ENCODE data around the gene MACF1.
A peak's percentile ranks its signal among the peaks of the same experiment; 100 is the strongest.
"Not testable (repeated sequence)": the region's sequence is repeated elsewhere in the genome, so short reads cannot be mapped to it uniquely, and the experiment has no call there.

Gene MACF1

DNA sequence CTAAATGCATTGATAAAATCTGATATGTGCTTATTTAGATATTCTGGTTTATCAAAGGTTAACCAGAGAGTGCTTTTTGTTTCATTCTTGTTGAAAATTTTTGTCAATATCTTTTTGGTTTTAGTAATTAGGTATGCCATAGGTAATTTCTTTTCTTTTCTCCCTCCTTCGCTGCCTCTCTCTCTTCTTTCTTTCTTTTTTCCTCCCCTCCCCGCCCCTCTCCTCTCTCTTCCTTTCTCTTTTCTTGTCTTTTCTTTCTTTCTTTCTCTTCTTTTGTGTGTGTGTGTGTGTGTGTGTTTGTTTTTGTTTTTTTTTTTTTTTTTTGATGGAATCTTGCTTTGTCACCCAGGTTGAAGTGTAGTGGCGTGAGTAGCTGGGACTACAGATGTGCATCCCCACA lies 14.4 kb upstream of the MACF1 start:
- peak overlapping the region; percentile 62 for H3K27ac Mint-ChIP-seq
- peak overlapping the region; percentile 14 for H3K4me3 Mint-ChIP-seq
- ATAC-seq (no peak), DNase-seq (no peak)
- no peaks in the 10 kb centered on the region for H3K36me3 Mint-ChIP-seq (ENCODE audit: low read depth)
- H3K9me3 Mint-ChIP-seq, result no peaks in the 10 kb centered on the region
- peaks cover 88% of the 10 kb centered on the region for H3K4me1 Mint-ChIP-seq
- H3K27me3 Mint-ChIP-seq, result no peaks in the 10 kb centered on the region

DNA sequence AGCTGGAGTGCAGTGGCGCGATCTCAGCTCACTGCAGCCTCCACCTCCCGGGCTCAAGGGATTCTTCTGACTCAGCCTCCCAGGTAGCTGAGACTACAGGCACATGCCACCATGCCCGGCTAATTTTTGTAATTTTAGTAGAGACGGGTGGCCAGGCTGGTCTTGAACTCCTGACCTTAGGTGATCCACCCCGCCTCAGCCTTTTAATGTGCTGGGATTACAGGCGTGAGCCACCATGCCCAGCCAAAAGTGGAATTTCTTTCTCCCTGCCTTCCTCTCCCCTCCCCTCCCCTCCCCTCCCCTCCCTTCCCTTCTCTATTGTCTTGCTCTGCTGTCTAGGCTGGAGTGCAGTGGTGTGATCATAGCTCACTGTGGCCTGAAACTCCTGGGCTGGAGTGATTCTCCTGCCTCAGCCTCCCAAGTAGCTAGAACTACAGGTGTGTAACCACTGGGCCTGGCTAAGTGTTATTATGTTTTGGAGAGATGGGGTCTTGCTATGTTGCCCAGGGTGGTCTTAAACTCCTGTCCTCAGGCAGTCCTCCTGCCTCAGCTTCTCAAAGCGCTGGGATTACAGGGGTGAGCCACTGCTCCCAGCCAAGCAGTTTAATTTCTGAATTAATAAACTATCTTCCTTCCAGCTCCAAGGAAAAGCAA lies 10.0 kb upstream of the MACF1 start:
- no peak for DNase-seq
- peaks cover 85% of the 10 kb centered on the region for H3K4me1 Mint-ChIP-seq
- peak overlapping the region; percentile 97 for H3K27ac Mint-ChIP-seq
- no peak overlapping the region for H3K4me3 Mint-ChIP-seq
- no peaks in the 10 kb centered on the region for H3K36me3 Mint-ChIP-seq (ENCODE audit: low read depth)
- no peaks in the 10 kb centered on the region for H3K27me3 Mint-ChIP-seq
- H3K9me3 Mint-ChIP-seq, result no peaks in the 10 kb centered on the region
- ATAC-seq, result no peak

DNA sequence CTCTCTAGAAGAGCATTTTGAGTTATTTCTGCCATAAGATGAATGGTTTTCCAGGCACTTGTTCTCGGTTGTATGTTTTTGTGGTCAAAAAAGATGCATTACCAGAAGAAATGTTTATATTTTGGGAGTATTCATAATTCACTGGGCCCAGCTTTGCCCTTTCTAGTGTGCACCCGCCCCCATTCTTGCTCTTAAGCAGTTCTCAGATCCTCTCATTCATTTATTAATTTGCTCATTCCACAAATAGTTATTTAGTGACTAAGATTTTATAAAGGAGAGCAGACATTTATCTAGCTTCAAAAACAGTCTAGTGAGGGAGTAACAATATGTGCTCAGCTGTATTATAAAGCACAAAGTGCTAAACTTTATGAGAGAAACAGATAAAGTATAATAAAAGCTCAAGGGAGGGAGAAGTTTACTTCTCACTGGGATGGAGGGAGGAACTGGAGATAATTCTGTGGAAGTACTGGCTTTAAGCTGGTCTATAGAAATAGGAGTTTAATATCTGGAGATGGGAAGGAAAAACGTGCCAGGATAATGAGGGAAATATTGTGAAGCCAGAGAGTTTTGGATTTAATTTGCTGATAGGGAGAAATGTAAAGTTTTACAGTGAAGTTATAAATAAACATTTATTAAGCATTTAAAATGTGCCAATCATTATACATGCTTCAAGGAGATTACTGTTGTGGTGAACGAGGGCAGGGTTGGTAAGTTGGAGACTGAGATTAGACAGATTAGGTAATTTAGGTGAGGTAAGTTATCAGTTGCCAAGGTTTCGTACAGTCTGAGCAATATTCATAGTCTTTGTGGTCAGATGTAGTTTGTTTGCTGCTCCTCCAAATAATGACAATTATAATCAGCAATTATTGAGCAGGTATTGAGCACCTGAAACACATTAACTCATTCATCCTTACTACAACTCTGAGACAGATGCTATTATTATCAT lies 9.1 kb upstream of the MACF1 start:
- Mint-ChIP-seq H3K4me3 (peak overlapping the region; percentile 15), H3K4me1 (peaks cover 83% of the 10 kb centered on the region), H3K27me3 (no peaks in the 10 kb centered on the region), H3K9me3 (no peaks in the 10 kb centered on the region), H3K36me3 (ENCODE audit: low read depth) (no peaks in the 10 kb centered on the region), H3K27ac (peak overlapping the region; percentile 97)
- ATAC-seq (no peak), DNase-seq (no peak)

DNA sequence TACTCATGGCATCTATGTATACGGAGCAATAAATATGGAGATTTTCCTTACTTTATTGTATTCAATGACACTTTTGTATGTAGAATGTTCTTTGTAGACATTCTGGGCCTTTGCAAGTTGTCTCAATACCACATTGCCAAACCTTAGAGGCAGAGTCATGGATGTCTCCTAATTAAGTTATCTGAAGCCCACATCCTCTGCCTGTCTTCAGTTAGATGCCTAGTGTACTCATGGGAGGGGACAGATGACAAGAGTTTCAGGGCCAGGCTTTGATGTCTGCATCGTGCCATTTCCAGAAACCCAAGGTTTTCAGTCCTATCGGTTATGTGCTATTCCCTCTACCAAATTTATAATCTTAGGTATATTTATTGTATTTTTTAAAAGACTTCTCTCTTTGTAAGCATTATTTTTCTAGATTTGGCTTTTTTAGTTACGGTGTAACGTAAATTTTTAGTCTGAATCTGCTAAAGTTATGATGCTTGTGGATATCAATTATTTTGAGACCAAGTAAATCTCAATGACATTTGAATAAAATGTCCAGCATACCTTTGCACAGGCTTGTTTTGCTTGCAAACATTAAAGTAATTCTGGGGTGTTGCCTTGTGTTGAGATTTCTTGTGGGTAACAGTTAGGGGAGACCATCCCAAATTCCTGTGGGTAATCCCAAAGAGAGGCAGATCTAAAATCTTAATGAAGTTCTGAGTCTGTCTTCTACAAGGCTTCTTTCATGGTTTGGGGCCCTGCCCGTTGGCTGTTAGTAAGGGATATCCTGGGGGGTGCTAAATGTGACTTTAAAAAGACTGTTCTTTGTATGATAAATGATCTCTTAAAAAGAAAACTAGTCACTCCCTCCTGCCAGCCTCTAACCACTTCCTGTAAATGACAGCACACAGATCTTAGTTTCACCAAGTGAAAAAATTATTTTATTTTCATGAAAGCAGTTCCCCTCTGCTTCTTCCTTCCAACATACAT lies 8.0 kb upstream of the MACF1 start:
- peaks cover 77% of the 10 kb centered on the region for H3K4me1 Mint-ChIP-seq
- H3K27me3 Mint-ChIP-seq, result no peaks in the 10 kb centered on the region
- peak overlapping the region; percentile 72 for H3K4me3 Mint-ChIP-seq
- H3K36me3 Mint-ChIP-seq (ENCODE audit: low read depth), result no peaks in the 10 kb centered on the region
- no peaks in the 10 kb centered on the region for H3K9me3 Mint-ChIP-seq
- ATAC-seq (peak; percentile 44), DNase-seq (peak; percentile 44)
- H3K27ac Mint-ChIP-seq, result peak overlapping the region; percentile 97

DNA sequence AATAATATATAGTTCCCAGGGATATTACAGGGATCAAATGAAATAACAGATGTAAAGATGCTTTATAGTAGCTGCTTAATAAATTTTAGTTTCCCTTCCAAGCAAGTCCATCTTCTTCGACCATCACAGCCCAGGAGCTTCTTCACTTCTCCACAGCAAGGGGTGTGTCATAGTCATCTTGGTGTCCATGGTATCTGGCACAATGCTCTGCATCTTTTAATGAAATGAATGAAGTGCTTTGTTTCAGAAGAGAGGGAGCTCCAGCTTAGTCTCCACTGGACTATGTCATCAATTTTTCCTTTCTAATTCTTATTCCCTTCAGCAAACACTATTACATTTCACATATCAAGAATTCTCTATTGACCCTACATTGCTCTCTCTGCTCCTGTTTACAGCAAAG lies 4.9 kb upstream of the MACF1 start:
- Mint-ChIP-seq H3K9me3 (no peaks in the 10 kb centered on the region), H3K27me3 (no peaks in the 10 kb centered on the region), H3K4me3 (no peak overlapping the region), H3K36me3 (ENCODE audit: low read depth) (no peaks in the 10 kb centered on the region), H3K4me1 (peaks cover 65% of the 10 kb centered on the region), H3K27ac (peak overlapping the region; percentile 36)
- ATAC-seq (no peak), DNase-seq (no peak)

DNA sequence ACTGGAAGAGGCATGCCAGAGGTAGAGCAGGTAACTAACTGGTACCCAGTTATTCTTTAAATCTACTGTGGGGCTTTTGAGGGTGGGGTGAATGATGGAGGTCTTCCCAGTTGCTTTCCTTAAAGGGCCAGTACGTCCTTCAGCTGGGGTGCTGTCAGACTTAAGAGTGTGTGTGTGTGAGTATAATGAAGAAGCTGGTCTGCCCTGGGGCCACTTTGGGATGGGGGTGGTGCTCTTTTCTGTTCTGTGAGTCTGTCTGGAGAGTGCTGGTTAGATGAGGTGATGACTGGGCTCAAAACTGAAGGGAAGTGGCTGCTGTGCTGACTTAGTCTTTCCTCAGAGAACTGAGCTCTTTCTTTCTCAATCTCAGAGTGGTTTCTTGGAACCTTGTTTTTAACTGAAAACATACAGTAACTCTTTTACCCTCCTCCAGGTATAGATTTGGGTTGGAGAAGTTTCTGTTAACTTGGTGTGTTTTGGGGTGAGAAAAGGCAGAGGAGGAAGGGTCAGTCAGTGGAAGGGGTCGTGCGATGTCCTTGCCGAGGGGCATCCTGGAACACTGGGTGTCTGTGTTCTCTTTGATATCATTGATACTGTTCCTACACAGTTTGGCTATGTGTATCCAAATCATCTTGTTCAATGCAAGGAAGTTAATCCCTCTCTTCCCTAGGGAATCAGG lies 746 bp downstream of the MACF1 start:
- ATAC-seq (peak; percentile 97), DNase-seq (peak; percentile 64)
- H3K4me1 Mint-ChIP-seq, result peaks cover 56% of the 10 kb centered on the region
- H3K27me3 Mint-ChIP-seq, result no peaks in the 10 kb centered on the region
- H3K27ac Mint-ChIP-seq, result peak overlapping the region; percentile 95
- peak overlapping the region; percentile 89 for H3K4me3 Mint-ChIP-seq
- H3K36me3 Mint-ChIP-seq (ENCODE audit: low read depth), result peaks cover 7% of the 10 kb centered on the region
- no peaks in the 10 kb centered on the region for H3K9me3 Mint-ChIP-seq

DNA sequence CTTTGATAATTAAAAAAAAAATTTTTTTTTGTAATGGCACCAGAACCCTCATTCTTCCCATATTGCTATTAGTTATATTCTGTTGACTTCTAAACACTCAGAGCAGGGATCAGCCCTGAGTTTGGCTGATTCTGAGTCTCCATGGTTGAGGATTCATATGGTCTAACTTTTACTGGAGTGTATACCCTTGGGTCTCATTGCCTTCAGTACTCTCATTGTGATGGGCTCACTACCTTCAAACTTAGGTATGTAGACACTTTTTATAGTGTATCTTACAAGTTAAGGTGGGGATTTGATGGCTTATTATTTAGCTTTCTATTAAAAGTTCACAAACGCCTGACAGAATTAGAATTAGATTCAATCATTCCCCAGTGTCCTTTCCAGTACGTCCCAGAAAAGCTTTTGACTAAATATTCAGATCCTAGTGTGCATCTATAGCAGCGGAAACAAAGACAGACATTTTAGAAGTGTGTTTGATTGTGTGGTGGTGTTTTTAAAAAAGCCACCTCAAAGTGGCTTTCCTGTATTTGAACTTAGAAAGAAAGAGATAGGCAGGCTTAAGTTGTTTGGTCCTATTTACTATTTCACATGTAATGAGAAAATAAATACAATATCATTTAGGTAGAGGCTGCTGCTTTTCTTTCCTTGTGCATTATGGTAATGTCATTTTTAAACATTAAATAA lies 1.4 kb downstream of the MACF1 start:
- Mint-ChIP-seq H3K9me3 (no peaks in the 10 kb centered on the region), H3K4me3 (peak overlapping the region; percentile 89), H3K27ac (peak overlapping the region; percentile 95), H3K36me3 (ENCODE audit: low read depth) (peaks cover 11% of the 10 kb centered on the region), H3K4me1 (peaks cover 58% of the 10 kb centered on the region), H3K27me3 (no peaks in the 10 kb centered on the region)
- DNase-seq (no peak), ATAC-seq (no peak)

DNA sequence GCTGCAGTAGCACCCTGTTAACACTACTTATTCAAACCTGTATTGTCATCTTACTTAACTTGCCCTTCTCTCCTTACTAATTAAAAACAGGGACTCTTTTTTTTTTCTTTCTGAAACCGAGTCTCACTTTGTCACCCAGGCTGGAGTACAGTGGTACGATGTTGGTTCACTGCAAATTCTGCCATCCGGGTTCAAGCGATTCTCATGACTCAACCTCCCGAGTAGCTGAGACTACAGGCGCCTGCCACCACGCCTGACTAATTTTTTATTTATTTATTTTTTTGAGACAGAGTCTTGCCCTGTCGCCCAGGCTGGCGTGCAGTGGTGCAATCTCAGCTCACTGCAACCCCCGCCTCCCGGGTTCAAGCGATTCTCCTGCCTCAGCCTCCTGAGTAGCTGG lies 3.9 kb downstream of the MACF1 start:
- not testable (repeated sequence) for DNase-seq, ATAC-seq, H3K9me3 Mint-ChIP-seq, H3K27me3 Mint-ChIP-seq, H3K4me3 Mint-ChIP-seq
- H3K36me3 Mint-ChIP-seq (ENCODE audit: low read depth), result peaks cover 11% of the 10 kb centered on the region
- H3K27ac Mint-ChIP-seq, result peak overlapping the region; percentile 61
- H3K4me1 Mint-ChIP-seq, result peaks cover 51% of the 10 kb centered on the region

DNA sequence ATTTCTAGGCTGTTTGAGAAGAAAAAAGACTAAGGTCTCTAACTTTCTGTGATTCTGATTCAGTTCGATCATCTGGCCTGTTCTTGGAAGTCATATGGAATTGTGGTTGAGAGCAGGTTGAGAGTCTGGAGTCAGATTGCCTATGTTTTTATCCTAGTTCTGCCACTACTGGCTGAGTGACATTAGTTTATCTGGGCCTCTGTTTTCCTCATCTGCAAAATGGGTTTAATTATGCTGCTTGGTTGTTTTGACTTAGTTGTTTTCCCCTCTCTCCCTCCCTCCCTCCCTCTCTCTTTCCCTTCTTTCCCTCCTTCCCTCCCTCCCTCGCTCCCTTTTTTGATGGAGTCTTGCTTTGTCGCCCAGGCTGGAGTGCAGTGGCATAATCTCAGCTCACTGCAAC lies 6.2 kb downstream of the MACF1 start:
- H3K27me3 Mint-ChIP-seq, result no peaks in the 10 kb centered on the region
- no peak for DNase-seq
- H3K4me3 Mint-ChIP-seq, result no peak overlapping the region
- no peaks in the 10 kb centered on the region for H3K9me3 Mint-ChIP-seq
- H3K4me1 Mint-ChIP-seq, result peaks cover 52% of the 10 kb centered on the region
- H3K27ac Mint-ChIP-seq, result no peak overlapping the region
- ATAC-seq, result no peak
- H3K36me3 Mint-ChIP-seq (ENCODE audit: low read depth), result peaks cover 14% of the 10 kb centered on the region

DNA sequence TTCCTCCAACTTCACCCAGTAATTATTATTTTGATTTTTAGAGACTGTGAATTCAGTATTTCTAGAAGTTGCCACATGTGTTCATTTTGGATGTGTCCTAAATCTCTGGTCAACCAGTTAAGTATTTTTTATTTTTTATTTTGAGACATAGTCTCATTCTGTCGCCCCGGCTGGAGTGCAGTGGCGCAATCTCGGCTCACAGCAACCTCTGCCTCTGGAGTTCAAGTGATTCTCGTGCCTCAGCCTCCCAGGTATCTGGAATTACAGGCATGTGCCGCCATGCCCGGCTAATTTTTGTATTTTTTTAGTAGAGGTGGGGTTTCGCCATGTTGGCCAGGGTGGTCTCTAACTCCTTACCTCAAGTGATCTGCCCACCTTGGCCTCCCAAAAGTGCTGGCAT lies 8.0 kb downstream of the MACF1 start:
- no peak for ATAC-seq
- DNase-seq, result no peak
- peak overlapping the region; percentile 9 for H3K27ac Mint-ChIP-seq
- H3K9me3 Mint-ChIP-seq, result no peaks in the 10 kb centered on the region
- H3K36me3 Mint-ChIP-seq (ENCODE audit: low read depth), result peaks cover 15% of the 10 kb centered on the region
- H3K27me3 Mint-ChIP-seq, result no peaks in the 10 kb centered on the region
- H3K4me3 Mint-ChIP-seq, result no peak overlapping the region
- peaks cover 47% of the 10 kb centered on the region for H3K4me1 Mint-ChIP-seq

DNA sequence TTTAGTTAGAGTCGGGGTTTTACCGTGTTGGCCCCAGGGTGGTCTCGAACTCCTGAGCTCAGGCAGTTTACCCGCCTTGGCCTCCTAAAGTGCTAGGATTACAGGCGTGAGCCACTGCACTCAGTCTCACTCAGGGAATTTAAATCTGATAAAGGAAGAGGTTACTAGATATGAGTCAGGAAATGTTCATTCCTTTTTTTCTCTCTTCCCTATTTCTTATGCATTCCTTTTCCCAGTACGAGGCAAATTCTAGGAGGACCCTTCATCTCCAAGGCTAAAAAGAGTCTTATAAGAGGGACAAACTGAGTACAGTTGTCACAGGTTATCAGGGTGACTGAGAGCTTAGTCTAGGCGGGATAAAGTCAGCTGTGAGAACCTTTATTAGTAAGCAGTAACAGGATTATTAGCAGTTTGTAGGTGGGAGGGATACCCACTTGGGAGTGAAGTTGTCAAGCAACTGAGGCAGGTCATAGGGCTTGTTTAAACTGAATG lies 9.1 kb downstream of the MACF1 start:
- no peaks in the 10 kb centered on the region for H3K9me3 Mint-ChIP-seq

DNA sequence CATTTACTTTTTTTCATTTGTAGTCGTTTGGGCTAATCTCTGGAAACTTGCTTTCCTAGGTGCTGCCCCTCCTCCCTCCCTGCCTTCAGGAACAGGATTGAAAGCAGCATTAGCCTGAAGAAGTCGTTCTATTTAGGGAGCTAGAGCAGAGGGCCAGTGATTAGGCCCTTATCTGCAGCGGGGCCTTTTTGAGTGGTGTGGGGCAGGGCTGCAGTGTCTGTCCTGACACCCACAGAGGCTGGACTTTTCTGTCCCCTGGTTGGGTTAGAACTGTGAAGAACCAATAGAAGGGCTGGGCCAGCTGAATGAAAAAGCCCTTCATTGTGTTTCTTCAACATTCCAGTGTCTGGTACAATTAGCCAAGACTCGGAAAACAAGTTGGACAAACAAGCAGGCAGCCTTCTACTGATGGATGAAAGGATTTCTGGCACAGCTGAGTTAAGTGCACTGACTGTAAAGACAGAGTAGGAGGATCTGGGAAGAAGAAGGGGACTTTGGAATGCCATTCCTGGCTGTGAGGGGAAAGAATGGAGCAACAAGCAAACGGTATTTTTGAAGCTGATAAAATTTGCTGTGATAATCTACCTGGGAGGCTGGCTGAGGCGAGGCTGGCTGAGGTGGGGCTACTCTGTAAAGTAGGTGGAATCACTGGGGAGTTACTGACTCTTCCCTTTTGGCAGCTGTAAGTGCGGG lies 9.7 kb downstream of the MACF1 start:
- H3K9me3 Mint-ChIP-seq, result no peaks in the 10 kb centered on the region
- DNase-seq (no peak), ATAC-seq (no peak)
- H3K27ac Mint-ChIP-seq, result peak overlapping the region; percentile 95
- peaks cover 57% of the 10 kb centered on the region for H3K4me1 Mint-ChIP-seq
- H3K27me3 Mint-ChIP-seq, result no peaks in the 10 kb centered on the region
- H3K4me3 Mint-ChIP-seq, result no peak overlapping the region
- peaks cover 19% of the 10 kb centered on the region for H3K36me3 Mint-ChIP-seq (ENCODE audit: low read depth)

More for the DNA sequence above, 9.1 kb downstream of the MACF1 start:
- Mint-ChIP-seq H3K27ac (no peak overlapping the region), H3K27me3 (no peaks in the 10 kb centered on the region), H3K4me3 (no peak overlapping the region), H3K36me3 (ENCODE audit: low read depth) (peaks cover 15% of the 10 kb centered on the region), H3K4me1 (peaks cover 52% of the 10 kb centered on the region)
- DNase-seq, result no peak
- no peak for ATAC-seq

DNA sequence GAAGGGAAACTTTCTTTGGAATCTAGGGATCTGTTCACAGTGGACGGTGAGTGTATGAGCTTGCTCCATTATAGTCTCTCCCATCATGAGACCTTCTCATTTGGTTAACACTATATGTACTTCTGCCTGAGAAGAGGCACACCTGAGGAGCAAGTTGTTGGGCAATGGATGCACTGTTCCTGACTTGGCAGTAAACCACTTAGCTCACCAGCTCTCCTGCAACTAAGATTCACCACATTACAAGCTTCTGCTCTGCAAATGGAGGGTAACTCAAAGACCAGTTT lies 10.2 kb downstream of the MACF1 start:
- H3K9me3 Mint-ChIP-seq, result no peaks in the 10 kb centered on the region
- peak overlapping the region; percentile 95 for H3K27ac Mint-ChIP-seq
- H3K4me1 Mint-ChIP-seq, result peaks cover 59% of the 10 kb centered on the region
- H3K36me3 Mint-ChIP-seq (ENCODE audit: low read depth), result peaks cover 19% of the 10 kb centered on the region
- ATAC-seq (no peak), DNase-seq (no peak)
- no peaks in the 10 kb centered on the region for H3K27me3 Mint-ChIP-seq
- H3K4me3 Mint-ChIP-seq, result peak overlapping the region; percentile 90

Measured in activated naive CD8-positive, alpha-beta T cell treated with anti-CD3 and anti-CD28 coated beads, Interleukin-2, amount 50 U/mL, for 24 hours (primary cell).